IPS-NIHi7 (cell line): ENCODE measurements around the gene RNASEH1.
A peak's percentile ranks its signal among the peaks of the same experiment; 100 is the strongest.
"Not testable (repeated sequence)": the region's sequence is repeated elsewhere in the genome, so short reads cannot be mapped to it uniquely, and the experiment has no call there.

Experiments used
- DNase-seq: peaks from one replicate; pipeline ENCODE4 v3.0.0; 2012; ENCODE audit warnings: mixed read lengths; ENCODE audit errors: extremely low spot score

The RNASEH1 gene

GRCh38 chr2:3519255-3520205 lies 38.6 kb downstream of the RNASEH1 start, which contains the start of gene ADI1:
TSS of gene ADI1 (minus strand) at chr2:3519531. CDS start at chr2:3519487, 44 bp downstream.
- peak; percentile 81 for DNase-seq

GRCh38 chr2:3518496-3519254 lies 39.5 kb downstream of the RNASEH1 start:
- peak; percentile 99 for DNase-seq

- no peak for DNase-seq
Observed at GRCh38 chr2:3517948-3518495, 40.1 kb downstream of the RNASEH1 start.

- DNase-seq, result no peak
Observed at GRCh38 chr2:3516831-3517230, 41.3 kb downstream of the RNASEH1 start.

GRCh38 chr2:3515438-3515837 lies 42.7 kb downstream of the RNASEH1 start:
- not testable (repeated sequence) for DNase-seq

- no peak for DNase-seq
Observed at GRCh38 chr2:3513026-3513810, 44.9 kb downstream of the RNASEH1 start.

GRCh38 chr2:3512086-3512485 lies 46.0 kb downstream of the RNASEH1 start:
- no peak for DNase-seq

GRCh38 chr2:3505771-3506170 lies 52.4 kb downstream of the RNASEH1 start:
- no peak for DNase-seq

GRCh38 chr2:3504741-3505140 lies 53.4 kb downstream of the RNASEH1 start:
- no peak for DNase-seq

- DNase-seq, result no peak
Observed at GRCh38 chr2:3503483-3503882, 54.6 kb downstream of the RNASEH1 start.

GRCh38 chr2:3503046-3503445 lies 55.1 kb downstream of the RNASEH1 start:
- DNase-seq, result no peak

- DNase-seq, result no peak
Observed at GRCh38 chr2:3500326-3500899, 57.7 kb downstream of the RNASEH1 start.

GRCh38 chr2:3498783-3499394 lies 59.2 kb downstream of the RNASEH1 start:
- no peak for DNase-seq

- not testable (repeated sequence) for DNase-seq
Observed at GRCh38 chr2:3496708-3497080, 61.4 kb downstream of the RNASEH1 start.
